ENCODE results near the gene ZNF425. TPM values are rescaled to one million over a fixed set of nuclear protein-coding genes. Genes with fewer than 3 reads are reported as not detected.

The ZNF425 gene
- total and polyA plus RNA-seq, 4 donors = 0.25 to 0.98 (median 0.58) TPM

GRCh38 chr7:149104214-149104613 is 21.9 kb downstream of the ZNF425 start:
- DNase-seq (ENCODE audit: low spot score) = no peak
- Histone ChIP-seq H3K4me1 (ENCODE audit: control insufficient read depth in 4 of 4, insufficient read depth in 4 of 4, low read length in 3 of 4) (no peaks in the 10 kb centered on the region), H3K4me3 (ENCODE audit: low read depth in 1 of 3, low read length in 3 of 3) (no peak overlapping the region), H3K9ac (ENCODE audit: low read depth in 1 of 2, low read length in 2 of 2) (no peak overlapping the region), H3K27ac (ENCODE audit: low read depth in 1 of 2, low read length in 2 of 2) (no peak overlapping the region), H3K36me3 (ENCODE audit: control insufficient read depth in 4 of 4, insufficient read depth in 3 of 4, low read depth in 1 of 4, low read length in 3 of 4) (peaks cover 0 to 2% (median 0%) of the 10 kb centered on the region in 4 donors), H3K9me3 (ENCODE audit: control insufficient read depth in 4 of 4, low read length in 3 of 4) (no peaks in the 10 kb centered on the region), H3K27me3 (ENCODE audit: control insufficient read depth in 4 of 4, insufficient read depth in 4 of 4, low read length in 3 of 4) (no peaks in the 10 kb centered on the region)
- TF ChIP-seq TAF1 (conservative IDR thresholded peaks at IDR 0.05) (no peak), RXRA (IDR thresholded peaks at IDR 0.05) (no peak), SP1 (IDR thresholded peaks at IDR 0.05) (no peak), MAX (IDR thresholded peaks at IDR 0.05) (no peak), RAD21 (IDR thresholded peaks at IDR 0.05) (no peak), EGR1 (IDR thresholded peaks at IDR 0.05; ENCODE audit: low read depth in 2 of 2) (no peak), NR2F2 (IDR thresholded peaks at IDR 0.05) (no peak), HNF4A (conservative IDR thresholded peaks at IDR 0.05) (no peak)
- WGBS = 97% methylated on average over 35 of the region's 35 CpGs

- no peaks in the 10 kb centered on the region for H3K4me1 ChIP-seq (ENCODE audit: control insufficient read depth in 4 of 4, insufficient read depth in 4 of 4, low read length in 3 of 4)
- no peaks in the 10 kb centered on the region for H3K27me3 ChIP-seq (ENCODE audit: control insufficient read depth in 4 of 4, insufficient read depth in 4 of 4, low read length in 3 of 4)
- peaks cover 0 to 2% (median 0%) of the 10 kb centered on the region in 4 donors for H3K36me3 ChIP-seq (ENCODE audit: control insufficient read depth in 4 of 4, insufficient read depth in 3 of 4, low read depth in 1 of 4, low read length in 3 of 4)
- H3K4me3 ChIP-seq (ENCODE audit: low read depth in 1 of 3, low read length in 3 of 3) = no peak overlapping the region
- no peak for DNase-seq (ENCODE audit: low spot score)
- no peak for TF ChIP-seq JUND (IDR thresholded peaks at IDR 0.05)
- TF ChIP-seq YY1 (IDR thresholded peaks at IDR 0.05) = no peak
- no peak for TF ChIP-seq REST (IDR thresholded peaks at IDR 0.05)
- no peak for TF ChIP-seq ATF3 (IDR thresholded peaks at IDR 0.05)
- no peak for TF ChIP-seq HNF4G (IDR thresholded peaks at IDR 0.05)
- TF ChIP-seq FOXA2 (IDR thresholded peaks at IDR 0.05) = no peak
- TF ChIP-seq ZBTB33 (IDR thresholded peaks at IDR 0.05) = no peak
- TF ChIP-seq HNF4A (conservative IDR thresholded peaks at IDR 0.05) = no peak
- no peak for TF ChIP-seq FOXA1 (IDR thresholded peaks at IDR 0.05)
- no peak for TF ChIP-seq SP1 (IDR thresholded peaks at IDR 0.05)
- TF ChIP-seq NR2F2 (IDR thresholded peaks at IDR 0.05) = no peak
- TF ChIP-seq EGR1 (IDR thresholded peaks at IDR 0.05; ENCODE audit: low read depth in 2 of 2) = no peak
- no peak for TF ChIP-seq RXRA (IDR thresholded peaks at IDR 0.05)
- TF ChIP-seq TAF1 (conservative IDR thresholded peaks at IDR 0.05) = no peak
- no peak for TF ChIP-seq GABPA (IDR thresholded peaks at IDR 0.05 in 1 of 2, conservative IDR thresholded peaks at IDR 0.05 in 1 of 2)
- TF ChIP-seq MAX (IDR thresholded peaks at IDR 0.05) = no peak
- TF ChIP-seq CTCF (IDR thresholded peaks at IDR 0.05; ENCODE audit: low read depth, low read length, missing input control) = no peak
- TF ChIP-seq RAD21 (IDR thresholded peaks at IDR 0.05) = no peak
- 95% methylated on average over 9 of the region's 9 CpGs for WGBS
- no peak overlapping the region for H3K27ac ChIP-seq (ENCODE audit: low read depth in 1 of 2, low read length in 2 of 2)
- H3K9me3 ChIP-seq (ENCODE audit: control insufficient read depth in 4 of 4, low read length in 3 of 4) = no peaks in the 10 kb centered on the region
- no peak overlapping the region for H3K9ac ChIP-seq (ENCODE audit: low read depth in 1 of 2, low read length in 2 of 2)
Observed at GRCh38 chr7:149103424-149103823, 22.7 kb downstream of the ZNF425 start.
